Measurements from ENCODE around the gene CPNE9.

DNA sequence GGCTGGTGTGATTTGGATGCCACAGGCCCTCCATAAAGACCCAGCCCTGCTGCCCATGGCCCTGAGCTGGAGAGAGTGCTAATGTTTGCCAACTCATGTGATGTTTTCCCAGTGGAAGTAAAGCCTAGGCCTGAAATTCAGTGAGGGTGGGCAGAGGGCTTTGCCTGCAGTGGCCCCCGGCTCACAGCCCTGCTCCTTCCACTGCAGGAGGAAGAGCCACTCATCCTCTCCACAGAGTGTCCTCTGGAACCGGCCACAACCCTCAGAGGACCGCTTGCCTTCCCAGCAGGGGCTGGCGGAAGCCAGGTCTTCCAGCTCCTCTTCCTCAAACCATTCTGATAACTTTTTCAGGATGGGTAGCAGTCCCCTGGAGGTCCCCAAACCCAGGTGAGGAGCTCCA is 13.9 kb upstream of the CPNE9 start:
- TF ChIP-seq EP300 (IDR thresholded peaks at IDR 0.05; ENCODE audit: low read depth) (no peak), CTCF (IDR thresholded peaks at IDR 0.05) (no peak), POLR2A (IDR thresholded peaks at IDR 0.05) (no peak), POLR2AphosphoS5 (IDR thresholded peaks at IDR 0.05) (no peak)
